ENCODE data around the gene MAN1C1.

The MAN1C1 gene

GRCh38 chr1:25616095-25616986 lies at the start of gene MAN1C1:
MAN1C1 (plus strand) TSS chr1:25616791; CDS start chr1:25617798, 1,007 bp downstream.
- no peak for DNase-seq

GRCh38 chr1:25567710-25568089 lies 48.9 kb upstream of the MAN1C1 start:
- DNase-seq, result no peak

GRCh38 chr1:25568090-25568833 lies 48.3 kb upstream of the MAN1C1 start:
- no peak for DNase-seq

DNA sequence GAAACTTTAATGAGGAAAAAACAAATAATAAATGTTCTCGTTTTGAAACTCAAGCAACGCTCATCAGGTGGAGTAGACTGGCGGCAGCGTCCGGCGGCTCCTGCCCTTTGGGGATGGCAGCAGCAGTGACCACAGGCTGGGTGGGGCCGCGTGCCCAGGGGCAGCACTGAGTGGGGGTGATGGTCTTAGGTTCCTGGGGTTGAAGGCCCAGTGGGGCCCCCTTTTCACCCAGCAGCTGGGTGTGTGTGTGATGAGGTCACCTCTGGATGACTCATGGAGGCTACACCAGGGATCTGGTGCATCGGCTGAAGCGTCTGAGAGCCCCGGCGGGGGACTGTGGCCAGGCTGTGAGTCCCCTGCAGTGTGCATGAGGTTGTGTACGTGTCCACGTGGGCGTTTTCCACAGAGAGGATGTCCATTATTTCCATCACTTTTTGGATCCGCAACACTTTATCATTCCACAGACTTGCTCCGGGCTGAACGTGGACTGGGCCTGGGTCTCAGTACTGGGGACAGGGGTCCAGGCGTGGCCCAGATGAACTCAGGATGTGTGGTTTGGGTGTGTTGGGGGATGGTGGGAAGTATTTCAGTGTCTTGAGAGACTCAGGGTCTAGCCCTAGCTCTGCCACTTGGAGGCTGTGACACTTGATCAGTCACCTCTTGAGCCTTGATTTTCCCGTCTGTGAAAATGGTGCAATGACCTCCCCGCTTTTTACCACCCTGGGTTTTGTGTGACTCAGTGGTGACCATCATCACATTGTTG lies 47.6 kb upstream of the MAN1C1 start:
- DNase-seq, result no peak

GRCh38 chr1:25569597-25570396 lies 46.8 kb upstream of the MAN1C1 start:
- peak; percentile 72 for DNase-seq

DNA sequence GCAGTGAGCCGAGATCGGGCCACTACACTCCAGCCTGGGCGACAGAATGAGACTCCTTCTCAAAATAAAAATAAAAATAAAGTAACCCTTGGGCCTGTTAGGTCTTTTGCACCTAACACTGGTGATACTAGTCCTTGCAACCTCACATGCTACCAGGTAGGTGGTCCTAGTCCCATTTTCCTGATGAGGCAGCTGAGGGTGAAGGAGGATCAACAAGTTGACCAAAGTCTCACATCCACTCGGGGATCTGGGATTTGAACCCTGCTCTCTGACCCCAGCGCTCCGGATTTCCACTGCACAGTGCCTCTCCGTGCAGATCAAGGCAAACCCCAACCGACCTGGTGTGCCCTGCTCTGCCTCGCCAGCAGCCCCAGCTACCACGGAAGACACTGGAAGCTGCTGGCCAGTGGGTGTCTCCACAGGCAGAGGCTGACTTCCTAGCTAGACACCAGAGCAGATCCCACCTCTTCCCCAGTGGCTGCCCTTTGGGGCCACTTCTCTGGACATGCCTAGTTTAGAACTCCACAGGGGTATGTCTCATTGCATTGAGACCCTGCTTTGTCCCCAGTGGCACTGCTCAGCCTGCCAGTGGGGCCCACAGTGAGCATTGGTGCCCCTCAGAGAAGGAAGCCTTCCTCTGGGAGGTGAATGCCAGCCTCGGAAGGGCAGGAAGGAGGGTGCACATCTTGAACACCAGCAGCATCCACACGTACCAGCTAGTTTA lies 45.6 kb upstream of the MAN1C1 start:
- DNase-seq, result no peak

- DNase-seq, result no peak
Observed at GRCh38 chr1:25571522-25571970, 45.0 kb upstream of the MAN1C1 start.

GRCh38 chr1:25572107-25572506 lies 44.5 kb upstream of the MAN1C1 start:
- DNase-seq, result no peak

GRCh38 chr1:25572708-25573590 lies 43.6 kb upstream of the MAN1C1 start:
- peak; percentile 38 for DNase-seq

GRCh38 chr1:25573591-25573930 lies 43.0 kb upstream of the MAN1C1 start:
- no peak for DNase-seq

DNA sequence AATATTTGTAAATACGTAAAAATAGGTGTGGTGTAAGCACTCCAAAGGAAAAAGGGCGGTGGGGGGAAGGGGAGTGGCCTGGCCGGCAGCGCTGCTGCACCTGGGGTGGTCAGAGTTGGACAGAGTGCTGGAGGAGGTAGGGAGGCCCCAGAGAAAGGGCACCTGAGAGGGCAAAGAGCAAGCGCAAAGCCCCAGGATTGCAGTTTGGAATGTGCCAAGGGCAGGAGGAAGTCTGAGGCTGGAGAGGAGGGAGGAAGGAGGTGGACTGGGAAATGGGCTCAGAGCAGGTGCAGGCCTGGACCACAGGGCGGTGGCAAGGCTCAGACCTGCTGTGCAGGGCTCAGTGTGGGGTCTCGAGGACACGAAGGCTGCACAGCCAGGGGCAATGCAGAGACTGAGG lies 42.6 kb upstream of the MAN1C1 start:
- DNase-seq, result no peak

DNA sequence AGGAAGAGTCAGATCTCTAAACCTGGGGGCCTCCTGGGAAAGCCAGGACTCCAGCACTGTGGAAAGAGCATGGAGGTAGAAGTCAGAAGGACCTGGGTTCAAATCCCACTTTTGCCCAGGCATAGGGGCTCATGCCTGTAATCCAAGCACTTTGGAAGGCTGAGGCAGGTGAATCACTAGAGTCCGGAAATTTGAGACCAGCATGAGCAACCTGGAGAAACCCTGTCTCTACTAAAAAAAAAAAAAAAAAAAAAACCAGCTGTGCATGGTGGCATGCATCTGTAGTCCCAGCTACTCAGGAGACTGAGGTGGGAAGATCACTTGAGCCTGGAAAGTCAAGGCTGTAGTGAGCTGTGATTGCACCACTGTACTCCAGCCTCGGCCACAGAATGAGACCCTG lies 41.4 kb upstream of the MAN1C1 start:
- no peak for DNase-seq

DNA sequence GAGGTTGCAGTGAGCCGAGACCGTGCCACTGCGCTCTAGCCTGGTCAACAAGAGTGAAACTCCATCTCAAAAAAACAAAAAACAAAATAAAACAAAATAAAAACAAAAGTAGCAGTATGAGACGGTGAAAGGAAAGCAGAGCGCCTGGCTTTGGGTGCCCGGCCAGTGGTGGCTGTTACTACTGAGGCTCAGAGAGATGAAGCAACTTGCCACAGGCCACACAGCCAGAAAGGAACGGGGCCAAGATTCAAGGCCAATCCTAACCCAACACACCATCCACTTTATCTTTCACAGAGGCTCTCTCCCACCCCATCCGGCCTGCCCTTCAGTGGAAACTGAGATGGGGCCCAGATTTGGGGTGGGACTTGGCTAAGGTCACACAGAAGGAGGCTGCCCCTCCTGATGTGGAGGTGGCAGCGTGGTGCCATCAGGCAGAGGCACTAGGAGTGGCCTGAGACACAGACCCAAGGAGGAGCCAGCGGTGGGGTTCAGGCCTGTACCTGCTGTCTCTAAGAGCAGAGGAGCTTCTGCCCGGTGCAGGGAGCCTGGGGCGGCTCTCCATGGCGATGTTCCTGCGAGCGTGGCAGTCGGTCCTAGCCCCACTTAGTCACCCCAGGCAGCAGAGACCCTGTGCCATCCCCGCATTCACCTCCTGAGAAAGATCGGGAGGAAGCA lies 40.0 kb upstream of the MAN1C1 start:
- no peak for DNase-seq

DNA sequence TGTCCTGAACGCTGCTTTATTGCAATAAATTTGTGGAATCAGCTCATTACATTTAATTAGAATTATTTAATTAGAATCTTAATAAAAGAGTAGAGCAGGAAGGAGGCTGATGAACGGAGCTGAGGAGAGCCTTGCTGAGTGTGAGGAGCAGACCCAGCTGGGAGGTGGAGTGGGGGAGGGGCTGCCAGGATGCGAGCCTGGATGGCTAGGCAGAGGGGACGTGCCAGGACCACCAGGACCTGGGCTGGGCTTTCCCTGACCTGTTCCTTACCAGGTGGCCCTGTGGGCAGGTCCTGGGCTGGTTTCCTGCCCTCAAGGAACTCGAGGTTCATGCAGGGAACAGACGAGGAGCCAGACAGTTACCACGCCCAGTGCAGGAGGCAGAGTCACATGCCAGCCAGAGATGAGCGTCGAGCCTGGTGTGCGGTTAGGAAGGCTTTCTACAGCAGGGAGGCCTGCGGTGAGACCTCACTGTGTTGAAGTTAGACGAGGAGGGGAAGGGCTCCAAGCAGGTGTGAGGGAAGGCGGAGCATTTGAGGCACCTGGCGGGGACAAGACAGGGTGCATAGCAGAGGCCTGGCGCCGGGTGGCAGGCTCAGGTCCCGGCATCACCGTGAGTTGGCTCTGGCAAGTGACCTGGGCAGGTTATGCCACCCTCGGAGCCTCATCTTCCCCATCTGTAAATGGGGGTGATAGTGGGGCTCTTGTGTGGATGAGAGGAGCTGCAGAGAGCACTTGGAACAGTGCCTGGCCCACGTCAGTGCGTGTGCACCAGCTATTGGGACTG lies 39.3 kb upstream of the MAN1C1 start:
- no peak for DNase-seq

DNA sequence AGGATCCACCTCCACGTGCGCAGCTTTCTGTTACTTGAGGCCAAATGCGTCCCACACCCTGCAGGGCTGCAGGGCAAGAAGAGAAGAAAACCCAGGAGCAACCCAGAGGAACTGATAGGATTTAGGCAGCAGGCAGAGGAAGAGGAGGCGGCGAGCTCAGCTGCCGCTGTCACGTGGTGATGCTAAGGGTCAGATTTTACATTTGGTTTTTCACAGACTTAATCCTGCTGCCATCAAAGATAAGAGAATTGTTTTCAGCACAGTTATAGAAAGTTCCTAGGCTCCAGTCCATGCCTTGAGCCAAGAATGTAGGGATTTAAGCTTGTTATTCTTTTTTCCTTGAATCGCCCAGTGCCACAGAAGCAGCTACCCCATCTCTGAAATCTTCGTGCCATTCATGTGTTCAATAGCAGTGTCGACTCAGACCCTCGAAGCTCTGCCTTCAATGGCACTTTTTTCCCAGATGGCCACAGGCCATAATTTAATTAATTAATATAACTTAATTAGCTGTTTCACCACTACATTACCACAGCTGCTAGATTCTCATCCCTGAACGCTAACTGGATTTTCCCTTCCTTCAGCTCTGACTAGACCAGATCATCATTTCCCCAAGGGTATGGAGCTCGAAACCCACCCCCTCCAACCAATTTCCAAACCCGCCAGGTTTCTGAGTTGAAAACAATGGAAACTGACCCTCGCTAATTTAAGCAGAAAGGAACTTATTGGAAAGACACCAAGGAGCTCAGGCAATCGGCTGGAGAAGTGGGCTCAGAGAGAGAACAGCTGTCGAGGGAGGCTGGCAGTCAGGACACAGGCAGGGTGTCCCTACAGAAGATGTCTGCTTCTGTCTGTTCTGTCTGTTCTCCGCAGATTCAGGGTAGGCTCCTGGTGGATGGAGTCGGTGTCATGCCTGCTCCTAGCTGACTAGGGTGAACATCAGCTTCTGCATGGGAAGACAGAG lies 37.0 kb upstream of the MAN1C1 start:
- DNase-seq, result no peak

DNA sequence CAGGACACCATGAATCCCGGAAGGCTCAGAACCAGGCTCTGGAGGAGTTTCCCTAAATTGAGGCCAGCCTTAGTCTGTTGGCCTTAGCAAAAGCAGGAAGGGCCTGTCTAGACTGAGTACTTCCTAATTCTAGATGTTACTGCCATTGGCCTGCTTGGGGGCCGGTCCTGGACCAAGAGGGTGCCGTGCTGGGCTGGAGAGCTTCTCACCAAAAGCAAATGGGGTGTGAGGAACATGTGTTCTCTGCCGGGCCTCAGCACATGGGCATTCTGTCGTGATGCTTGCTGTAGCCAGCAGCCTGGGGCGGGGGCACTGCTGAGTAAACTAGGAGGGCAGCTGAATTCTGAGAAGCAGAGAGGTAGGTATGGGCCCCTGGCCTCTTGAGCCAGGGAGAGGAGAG lies 35.7 kb upstream of the MAN1C1 start:
- no peak for DNase-seq

GRCh38 chr1:25581764-25582163 lies 34.8 kb upstream of the MAN1C1 start:
- DNase-seq, result no peak
